Mucosa of gallbladder (tissue), 1 donor: Measurements from ENCODE around the gene FHDC1. TPM values are rescaled to one million over a fixed set of nuclear protein-coding genes. Genes with fewer than 3 reads are reported as not detected.

Source experiments
- DNase-seq: peaks from one replicate; pipeline ENCODE4 v3.0.0-alpha.2; 2020; ENCODE audit warnings: low spot score
- total RNA-seq: library from RNA; stranded (reverse); gene quantifications from one replicate; pipeline ENCODE4 v1.2.1, GENCODE V29; 2021
- donor health status: DM: no; HTN: no; CAD: no.

FHDC1 gene
- total RNA-seq, 1 donor from 2014 or later, result 23.6 TPM

- DNase-seq, result no peak
Observed at GRCh38 chr4:153005899-153006381, 69.8 kb downstream of the FHDC1 start.

GRCh38 chr4:153008578-153009199, 72.6 kb downstream of the FHDC1 start:
- DNase-seq, result no peak

- DNase-seq, result no peak
Observed at GRCh38 chr4:153010146-153010545, 74.0 kb downstream of the FHDC1 start.

- DNase-seq, result no peak
Observed at GRCh38 chr4:153013202-153013977, 77.3 kb downstream of the FHDC1 start.

GRCh38 chr4:153014460-153014859, 78.3 kb downstream of the FHDC1 start:
- DNase-seq, result no peak

GRCh38 chr4:153016592-153016991, 80.5 kb downstream of the FHDC1 start:
- no peak for DNase-seq

GRCh38 chr4:153018031-153018430, 81.9 kb downstream of the FHDC1 start:
- no peak for DNase-seq

GRCh38 chr4:153018684-153019083, 82.6 kb downstream of the FHDC1 start:
- DNase-seq, result no peak

- no peak for DNase-seq
Observed at GRCh38 chr4:153019906-153020305, 83.8 kb downstream of the FHDC1 start.

GRCh38 chr4:153020457-153020856, 84.3 kb downstream of the FHDC1 start:
- DNase-seq, result no peak

GRCh38 chr4:153021276-153021675, 85.2 kb downstream of the FHDC1 start:
- DNase-seq, result no peak

GRCh38 chr4:153022241-153022715, 86.2 kb downstream of the FHDC1 start:
- no peak for DNase-seq

GRCh38 chr4:153023139-153023538, 87.0 kb downstream of the FHDC1 start:
- no peak for DNase-seq

- no peak for DNase-seq
Observed at GRCh38 chr4:153023692-153024394, 87.7 kb downstream of the FHDC1 start.

GRCh38 chr4:153024466-153024865, 88.3 kb downstream of the FHDC1 start:
- DNase-seq, result no peak

- DNase-seq, result peak; percentile 29
Observed at GRCh38 chr4:153025406-153025805, 89.3 kb downstream of the FHDC1 start.

GRCh38 chr4:153026591-153027346, 90.6 kb downstream of the FHDC1 start:
- DNase-seq, result no peak

- no peak for DNase-seq
Observed at GRCh38 chr4:153027866-153028265, 91.7 kb downstream of the FHDC1 start.

GRCh38 chr4:153028535-153028934, 92.4 kb downstream of the FHDC1 start:
- no peak for DNase-seq
